Sigmoid colon (tissue), 4 donors: ENCODE results near the gene FATE1.

Source experiments
- CTCF ChIP-seq, 4 experiments: fragments of 450-650 bp in 3 of 4; fragments of 200-600 bp in 1 of 4; IDR thresholded peaks; one replicate each; pipeline ENCODE4 v1.5.1; 2016 to 2019; ENCODE audit warnings: antibody characterized with exemption in 4 of 4, mild to moderate bottlenecking in 3 of 4, moderate library complexity in 2 of 4
- POLR2AphosphoS5 ChIP-seq, 4 donors: sonication (generic); formaldehyde crosslinking; IDR thresholded peaks; one replicate each; pipeline ENCODE4 v1.6.1; 2017; ENCODE audit warnings: antibody characterized with exemption in 4 of 4

- TF ChIP-seq CTCF (IDR thresholded peaks at IDR 0.05): no peak
- TF ChIP-seq POLR2AphosphoS5 (IDR thresholded peaks at IDR 0.05): no peak
Observed at GRCh38 chrX:151710457-151710856, 5.4 kb upstream of the FATE1 start.
